IPS-NIHi11 (cell line): Measurements from ENCODE around the gene C20orf204.
A peak's percentile ranks its signal among the peaks of the same experiment; 100 is the strongest.

Experiments used
- DNase-seq: peaks from one replicate; pipeline ENCODE4 v3.0.0; 2012; ENCODE audit warnings: mixed read lengths, low spot score

Gene C20orf204

GRCh38 chr20:64042054-64042781 lies 6.2 kb downstream of the C20orf204 start:
- no peak for DNase-seq

GRCh38 chr20:64043768-64044167 lies 7.8 kb downstream of the C20orf204 start:
- no peak for DNase-seq

- DNase-seq: no peak
Observed at GRCh38 chr20:64044484-64045247, 8.7 kb downstream of the C20orf204 start.

- no peak for DNase-seq
Observed at GRCh38 chr20:64045346-64046011, 9.5 kb downstream of the C20orf204 start.

DNA sequence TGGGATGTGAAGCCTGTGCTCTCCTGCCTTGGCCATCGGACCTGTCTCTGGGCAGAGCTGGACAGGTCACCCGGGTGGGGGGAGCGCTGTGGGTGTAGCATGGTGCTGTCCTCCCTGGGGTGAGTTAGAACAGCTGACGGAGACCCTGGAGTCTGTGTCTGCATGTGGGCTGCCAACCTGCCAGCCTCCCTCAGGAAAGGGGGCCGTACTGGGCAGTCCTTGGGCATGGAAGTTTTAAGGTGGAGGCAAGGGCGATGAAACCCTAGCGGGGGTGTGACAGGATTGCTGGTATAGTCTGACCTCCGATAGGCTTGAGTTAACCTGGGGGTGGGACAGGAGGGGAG lies 11.0 kb downstream of the C20orf204 start:
- DNase-seq: no peak

DNA sequence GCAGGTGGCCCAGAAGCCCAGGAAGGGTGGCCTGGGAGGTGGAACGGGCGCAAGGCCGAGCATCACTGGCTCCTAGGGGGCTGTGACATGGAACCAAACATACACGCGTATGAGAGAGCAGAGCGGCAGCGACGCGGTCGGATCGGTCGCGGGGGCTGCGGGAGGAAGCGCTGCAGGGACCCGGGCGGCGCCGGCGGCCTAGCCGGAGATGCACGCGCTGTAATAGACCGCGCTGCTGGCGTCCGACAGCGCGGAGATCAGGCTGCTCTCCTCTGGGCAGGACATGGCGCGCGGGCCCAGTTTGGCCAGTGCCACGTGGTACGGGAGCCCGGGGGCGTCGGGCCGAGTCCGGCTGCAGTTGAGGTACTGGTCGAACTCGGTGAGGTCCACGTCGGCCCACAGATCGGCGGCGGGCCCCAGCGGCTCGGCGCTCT lies 12.0 kb downstream of the C20orf204 start:
- no peak for DNase-seq

DNA sequence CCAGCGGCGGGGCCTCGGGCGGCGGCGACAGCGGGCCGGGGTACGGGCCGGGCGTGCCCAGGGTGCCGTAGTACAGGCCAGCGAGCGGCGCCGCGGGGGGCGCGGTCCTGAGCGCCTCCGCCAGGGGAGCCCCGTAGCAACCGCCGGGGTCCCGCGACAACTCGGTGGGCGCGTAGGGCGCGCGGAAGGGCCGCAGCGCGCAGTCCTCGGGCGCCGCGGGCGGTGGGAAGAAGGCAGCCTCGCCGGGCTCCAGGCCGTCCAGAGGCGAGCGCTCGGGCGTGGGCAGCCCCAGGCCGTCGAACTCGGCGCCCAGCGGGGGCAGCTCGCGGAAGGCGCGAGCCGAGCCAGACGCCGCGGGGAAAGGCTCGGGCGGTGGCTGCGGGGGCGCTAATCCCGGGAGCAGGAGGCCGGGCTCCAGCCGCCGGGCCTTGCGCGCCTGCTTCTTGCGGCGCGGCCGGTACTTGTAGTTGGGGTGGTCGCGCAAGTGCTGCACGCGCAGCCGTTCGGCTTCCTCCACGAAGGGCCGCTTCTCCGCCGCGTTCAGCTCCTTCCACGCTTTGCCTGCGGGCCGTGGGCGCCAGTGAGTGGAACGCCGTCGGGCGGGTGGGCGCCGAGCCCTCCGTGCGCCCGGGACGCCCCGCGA lies 12.5 kb downstream of the C20orf204 start:
- DNase-seq: peak; percentile 55

DNA sequence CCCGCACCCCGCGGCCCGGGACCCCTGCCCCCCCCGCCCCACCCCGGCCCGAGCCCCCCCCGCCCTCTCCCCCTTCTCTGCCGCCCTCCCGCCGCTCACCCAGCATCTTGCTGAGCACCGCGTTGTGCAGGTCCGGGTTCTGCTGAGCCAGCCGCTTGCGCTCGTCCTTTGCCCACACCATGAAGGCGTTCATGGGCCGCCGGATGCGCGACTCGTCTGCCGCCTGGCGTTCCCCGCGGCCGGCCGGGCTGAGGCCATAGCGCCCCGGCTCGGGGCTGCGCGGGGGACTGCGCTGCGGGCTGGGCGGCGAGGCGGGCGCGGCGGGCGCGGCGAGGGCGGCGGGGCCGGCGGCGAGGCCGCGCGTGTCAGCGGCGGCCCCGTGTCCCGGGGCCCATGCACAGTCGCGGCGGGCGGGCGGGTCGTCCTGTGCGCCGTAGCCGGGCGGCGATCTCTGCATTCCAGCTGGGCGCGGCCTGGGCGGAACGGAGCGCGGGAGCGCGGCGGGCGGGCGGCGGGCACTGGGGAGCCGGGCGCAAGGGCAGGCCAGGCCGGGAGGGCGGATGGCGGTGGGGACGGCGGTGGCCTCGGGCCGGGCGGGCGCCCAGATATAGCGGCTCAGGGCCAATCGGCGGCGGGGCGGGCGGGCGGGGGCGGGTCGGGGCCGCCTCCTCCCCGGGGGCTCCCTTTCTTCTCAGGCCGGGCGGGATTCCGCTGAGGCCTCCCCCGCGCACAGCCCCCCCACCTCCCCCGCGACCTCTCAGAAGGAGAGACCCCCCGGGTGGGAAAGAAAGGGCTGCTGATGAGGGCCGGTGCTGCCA lies 13.3 kb downstream of the C20orf204 start, which contains the start of gene SOX18:
SOX18 (minus strand) TSS at position 580 of the 818 bp plus-strand sequence; CDS start at position 457, 123 bp downstream.
- peak; percentile 74 for DNase-seq

DNA sequence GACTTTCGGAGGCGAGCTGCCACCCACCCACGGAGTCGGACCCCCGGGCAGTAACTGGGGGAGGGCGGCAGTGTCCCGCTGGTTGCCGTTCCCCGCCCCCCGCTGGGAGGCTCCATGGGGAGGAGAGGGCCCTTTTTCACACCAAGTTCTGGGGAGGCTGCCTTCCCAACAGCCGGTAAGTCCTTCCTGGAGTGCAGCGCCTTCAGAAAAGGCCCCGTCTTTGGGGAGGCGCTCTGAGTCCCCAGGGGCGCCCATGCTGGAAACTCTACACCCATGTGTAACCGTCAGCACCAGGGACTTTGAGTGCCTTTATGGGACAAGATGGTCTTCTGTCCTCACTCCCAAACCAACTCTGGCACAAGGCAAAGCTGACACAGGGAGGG lies 13.9 kb downstream of the C20orf204 start:
- DNase-seq: no peak

GRCh38 chr20:64050261-64051032 lies 14.5 kb downstream of the C20orf204 start:
- DNase-seq: no peak

DNA sequence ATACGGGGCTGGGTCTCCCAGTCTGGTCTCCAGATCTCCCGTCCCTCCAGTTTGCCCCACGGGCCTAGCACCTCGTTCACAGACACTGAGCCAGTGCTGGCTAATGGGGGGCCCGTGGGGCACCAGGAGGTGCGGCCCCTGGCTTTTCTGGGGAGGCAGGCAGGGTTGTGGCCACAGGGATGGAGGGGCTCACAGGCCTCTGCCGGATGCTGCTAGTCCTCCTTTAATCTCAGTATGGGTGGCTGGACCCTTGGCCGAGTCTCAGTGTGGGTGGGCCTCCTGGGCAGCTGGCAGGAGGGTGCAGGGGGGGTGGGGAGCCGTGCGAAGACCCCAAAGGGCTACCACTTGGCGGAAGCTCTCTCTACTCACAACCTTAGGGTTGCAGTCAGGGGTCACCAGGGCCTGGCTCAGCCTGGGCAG lies 15.1 kb downstream of the C20orf204 start:
- no peak for DNase-seq

DNA sequence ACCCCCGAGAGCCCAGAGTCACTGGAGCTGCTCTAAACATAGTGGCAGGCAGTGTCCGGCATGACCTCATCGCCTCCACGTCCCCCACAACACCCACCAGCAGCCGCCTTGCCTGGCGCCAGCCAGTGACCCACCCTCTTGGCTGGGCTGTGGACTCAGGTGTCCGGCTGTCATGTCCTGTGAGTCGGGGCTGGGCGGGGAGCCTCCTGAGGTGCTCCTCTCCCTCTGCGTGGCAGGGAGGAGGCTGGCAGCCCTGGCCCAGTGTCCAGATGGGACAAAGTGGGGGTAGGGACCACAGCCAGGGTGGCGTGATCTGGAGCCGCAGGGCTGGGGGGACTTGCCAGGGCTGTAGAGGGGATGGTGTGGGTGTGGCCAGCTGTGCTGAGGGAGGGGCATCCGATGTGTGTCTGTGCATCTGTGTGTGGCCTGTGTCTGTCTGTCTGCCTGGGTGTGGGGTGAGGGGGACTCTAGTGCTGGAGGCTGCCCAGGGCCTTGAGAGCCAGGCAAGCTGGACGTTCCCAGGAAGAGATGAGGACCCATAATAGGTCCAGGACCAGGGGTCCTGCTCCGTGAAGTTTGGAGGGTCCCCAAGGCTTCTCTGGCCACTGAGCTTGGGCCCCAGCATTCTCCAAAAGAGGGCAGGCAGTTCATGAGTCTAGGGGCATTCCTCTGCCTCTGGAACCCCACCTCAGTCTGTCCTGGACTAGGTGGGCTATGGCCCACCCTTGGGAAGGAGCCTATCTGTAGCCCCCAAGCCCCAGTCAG lies 15.8 kb downstream of the C20orf204 start:
- DNase-seq: no peak

GRCh38 chr20:64052326-64052722 lies 16.3 kb downstream of the C20orf204 start:
- DNase-seq: no peak

DNA sequence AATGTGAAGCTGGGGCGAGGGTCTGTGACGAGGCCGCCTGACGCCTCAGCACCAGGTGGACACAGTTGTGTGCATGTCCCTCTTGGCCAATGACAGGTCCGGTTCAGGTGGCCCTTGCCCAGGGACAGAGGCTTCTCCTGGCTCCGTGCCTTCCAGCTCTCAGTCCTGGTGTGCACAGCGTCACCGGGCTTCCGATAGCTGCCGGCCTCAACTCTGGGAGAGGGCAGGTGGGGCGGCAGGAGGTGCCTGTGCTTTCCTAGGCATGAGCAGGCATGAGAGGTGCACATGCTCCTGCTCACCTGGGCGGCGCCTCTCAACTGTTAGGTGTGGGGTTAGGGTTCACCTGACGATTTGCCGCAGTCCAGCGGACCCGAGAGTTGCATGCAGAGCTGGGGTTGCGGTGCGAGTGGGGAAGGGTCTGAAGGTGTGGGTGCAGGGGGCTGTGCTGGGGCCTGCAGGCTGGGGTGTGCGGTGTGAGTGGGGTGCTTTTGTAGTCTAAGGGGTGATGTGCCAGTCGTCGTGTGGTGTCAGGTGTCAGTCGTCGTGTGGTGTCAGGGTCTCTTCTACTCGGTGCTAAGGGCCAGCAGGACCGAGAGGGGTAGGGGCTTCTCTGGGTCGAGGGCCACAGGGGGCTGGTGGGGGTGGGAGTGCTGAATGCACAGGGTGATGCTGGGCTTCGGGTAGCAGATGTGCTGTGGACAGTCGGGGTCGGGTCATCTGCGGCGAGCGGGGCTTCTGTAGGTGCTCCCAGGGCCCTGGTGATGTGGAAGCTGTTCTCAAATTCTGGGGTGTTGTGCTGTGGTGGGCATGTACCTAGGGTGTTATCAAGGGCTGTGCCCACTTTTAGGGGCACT lies 17.2 kb downstream of the C20orf204 start:
- no peak for DNase-seq

- peak; percentile 73 for DNase-seq
Observed at GRCh38 chr20:64053841-64054661, 18.1 kb downstream of the C20orf204 start.

DNA sequence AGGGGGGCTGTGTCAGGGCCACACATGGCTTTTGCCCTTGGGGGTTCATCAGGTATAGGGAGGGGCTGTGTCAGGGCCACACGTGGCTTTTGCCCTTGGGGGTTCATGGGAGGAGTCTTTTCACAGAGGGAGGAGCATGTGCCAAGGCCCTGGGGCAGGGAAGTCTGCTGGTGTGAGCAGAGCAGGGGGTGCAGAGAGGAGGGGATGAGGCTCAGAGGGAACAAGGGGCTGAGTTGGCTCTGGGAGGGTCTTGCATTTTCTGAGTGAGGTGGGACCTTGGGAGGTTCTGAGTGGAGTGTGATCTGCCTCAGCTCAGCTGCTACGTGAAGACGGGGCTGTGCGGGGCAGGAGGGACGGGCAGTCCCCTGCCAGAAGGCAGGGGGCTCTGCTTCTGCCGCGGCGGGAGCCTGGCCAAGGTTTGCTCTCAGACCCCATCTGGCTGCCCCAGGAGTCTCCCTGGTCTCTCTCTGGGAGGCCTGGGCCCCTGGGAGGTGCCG lies 19.5 kb downstream of the C20orf204 start:
- DNase-seq: no peak

GRCh38 chr20:64055893-64056638 lies 20.1 kb downstream of the C20orf204 start:
- no peak for DNase-seq
